Uterus (tissue), 4 donors: ENCODE data around the gene PYROXD2. TPM values are rescaled to one million over a fixed set of nuclear protein-coding genes. Genes with fewer than 3 reads are reported as not detected.
"Not testable (repeated sequence)": the region's sequence is repeated elsewhere in the genome, so short reads cannot be mapped to it uniquely, and the experiment has no call there.

Experiments
- DNase-seq, 2 donors: peaks; one replicate each; pipeline ENCODE4 v3.0.0-alpha.2; 2019 to 2020
- H3K27ac ChIP-seq, 2 donors: fragments of 200-600 bp; sonication (generic); 1 replicate in 1 of 2; 2 replicates in 1 of 2; pipeline ENCODE4 v1.5.1; 2016 to 2018
- H3K27me3 ChIP-seq, 2 donors: fragments of 200-600 bp; sonication (generic); one replicate each; pipeline ENCODE4 v1.5.1; 2018 to 2019; ENCODE audit warnings: control low read depth in 1 of 2
- H3K36me3 ChIP-seq, 2 donors: fragments of 200-600 bp; sonication (generic); one replicate each; pipeline ENCODE4 v1.5.1; 2019; ENCODE audit warnings: control low read depth in 1 of 2
- H3K4me1 ChIP-seq, 2 donors: fragments of 200-600 bp; sonication (generic); one replicate each; pipeline ENCODE4 v1.5.1; 2018 to 2019; ENCODE audit warnings: control low read depth in 1 of 2
- H3K4me3 ChIP-seq, 2 donors: fragments of 200-600 bp; sonication (generic); 1 replicate in 1 of 2; 2 replicates in 1 of 2; pipeline ENCODE4 v1.5.1; 2018 to 2019; ENCODE audit warnings: mild to moderate bottlenecking in 1 of 2
- H3K9me3 ChIP-seq, 2 donors: fragments of 200-600 bp; sonication (generic); one replicate each; pipeline ENCODE4 v1.5.1; 2019; ENCODE audit warnings: control low read depth in 1 of 2
- CTCF ChIP-seq, 4 experiments: fragments of 200-600 bp in 2 of 4; fragments of 450-650 bp in 2 of 4; sonication (generic) in 2 of 4; IDR thresholded peaks; one replicate each; pipeline ENCODE4 v1.5.1; 2016 to 2019; ENCODE audit warnings: antibody characterized with exemption in 4 of 4, mild to moderate bottlenecking in 2 of 4, moderate library complexity in 1 of 4
- POLR2A ChIP-seq, 2 donors: fragments of 450-650 bp; IDR thresholded peaks; one replicate each; pipeline ENCODE4 v1.6.1; 2016; ENCODE audit warnings: antibody characterized with exemption in 2 of 2, mild to moderate bottlenecking in 1 of 2, moderate library complexity in 1 of 2
- intact Hi-C: fragments of 100-400 bp; cut with DNase I; formaldehyde crosslinking; loops from one replicate; pipeline ENCODE4 v1.15.1; 2023; ENCODE audit warnings: low total_unique reads
- total RNA-seq, 4 donors: library from RNA; depleted of rRNA in 3 of 4; stranded (reverse); fragments of >200 nt in 3 of 4; gene quantifications; one replicate each; pipeline versions ENCODE4 v1.1.0 to v1.2.4, GENCODE V29; 2014 to 2023
- donor health status: DM: yes; HTN: yes; CAD: no.

The PYROXD2 gene
- total RNA-seq, 4 donors from 2014 or later = 3.6 to 12.5 (median 7.5) TPM

GRCh38 chr10:98384531-98385133, 30.4 kb downstream of the PYROXD2 start:
- no peaks in the 10 kb centered on the region for H3K9me3 ChIP-seq
- H3K27me3 ChIP-seq = no peaks in the 10 kb centered on the region
- H3K4me3 ChIP-seq = no peak overlapping the region
- TF ChIP-seq CTCF (IDR thresholded peaks at IDR 0.05) (no peak), POLR2A (IDR thresholded peaks at IDR 0.05) (no peak)
- no peaks in the 10 kb centered on the region for H3K36me3 ChIP-seq
- no peaks in the 10 kb centered on the region for H3K4me1 ChIP-seq
- H3K27ac ChIP-seq = no peak overlapping the region
- no peak for DNase-seq
- intact Hi-C loops = no loop called here

GRCh38 chr10:98383869-98384268, 31.1 kb downstream of the PYROXD2 start:
- no peaks in the 10 kb centered on the region for H3K9me3 ChIP-seq
- H3K27me3 ChIP-seq = no peaks in the 10 kb centered on the region
- H3K27ac ChIP-seq = no peak overlapping the region
- intact Hi-C loops = no loop called here
- no peaks in the 10 kb centered on the region for H3K36me3 ChIP-seq
- no peak for DNase-seq
- H3K4me1 ChIP-seq = no peaks in the 10 kb centered on the region
- H3K4me3 ChIP-seq = no peak overlapping the region
- TF ChIP-seq POLR2A (IDR thresholded peaks at IDR 0.05) (no peak), CTCF (IDR thresholded peaks at IDR 0.05) (no peak)

GRCh38 chr10:98383134-98383667, 31.8 kb downstream of the PYROXD2 start:
- H3K4me3 ChIP-seq, H3K9me3 ChIP-seq, H3K4me1 ChIP-seq, H3K36me3 ChIP-seq, H3K27me3 ChIP-seq, H3K27ac ChIP-seq, DNase-seq, intact Hi-C loops: not testable (repeated sequence)

DNA sequence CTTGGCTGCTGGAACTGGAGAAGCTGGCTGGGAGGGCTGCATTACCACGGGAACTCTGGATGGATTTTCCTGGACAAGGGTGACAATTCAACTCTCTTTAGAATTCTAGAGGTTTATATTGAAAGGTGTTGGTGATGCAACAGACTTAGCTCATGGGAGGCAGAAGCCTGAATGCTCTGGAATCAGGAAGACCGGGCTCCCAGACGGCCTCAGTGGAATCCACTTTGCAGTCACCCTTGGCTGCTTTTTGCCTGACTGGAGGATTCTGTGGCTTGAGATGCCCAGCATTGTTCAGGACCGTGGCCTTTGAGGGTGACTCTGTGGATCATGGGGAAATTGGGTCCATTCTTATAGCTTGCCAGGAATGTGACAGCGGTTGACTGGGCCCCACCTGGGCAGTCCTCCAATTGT, 32.3 kb downstream of the PYROXD2 start:
- intact Hi-C loops = no loop called here

GRCh38 chr10:98380493-98381339, 34.3 kb downstream of the PYROXD2 start:
- Histone ChIP-seq H3K36me3 (no peaks in the 10 kb centered on the region), H3K9me3 (no peaks in the 10 kb centered on the region), H3K4me3 (no peak overlapping the region), H3K27ac (no peak overlapping the region), H3K27me3 (no peaks in the 10 kb centered on the region), H3K4me1 (no peaks in the 10 kb centered on the region)
- intact Hi-C loops = no loop called here
- no peak for TF ChIP-seq CTCF (IDR thresholded peaks at IDR 0.05)
- TF ChIP-seq POLR2A (IDR thresholded peaks at IDR 0.05) = no peak
- no peak for DNase-seq

More for the DNA sequence above, 32.3 kb downstream of the PYROXD2 start:
- DNase-seq = no peak
- Histone ChIP-seq H3K36me3 (no peaks in the 10 kb centered on the region), H3K4me3 (no peak overlapping the region), H3K27me3 (no peaks in the 10 kb centered on the region), H3K9me3 (no peaks in the 10 kb centered on the region), H3K27ac (no peak overlapping the region), H3K4me1 (no peaks in the 10 kb centered on the region)
- TF ChIP-seq POLR2A (IDR thresholded peaks at IDR 0.05) (no peak), CTCF (IDR thresholded peaks at IDR 0.05) (no peak)
